OCI-LY1 (cell line): ENCODE data around the gene GOLPH3.

Source experiments
- H2AFZ ChIP-seq: fragments of 200-600 bp; sonication (generic), shearing (Covaris generic); 2 replicates; pipeline ENCODE4 v1.6.0; 2014; ENCODE audit warnings: antibody characterized with exemption, mild to moderate bottlenecking, low read length
- H3F3A ChIP-seq: fragments of 200-600 bp; sonication (generic), shearing (Covaris generic); 2 replicates; pipeline ENCODE4 v1.6.0; 2014; ENCODE audit warnings: mild to moderate bottlenecking, antibody characterized with exemption, low read length, moderate library complexity; ENCODE audit not compliant: insufficient read depth
- H3K27ac ChIP-seq: fragments of 200-600 bp; sonication (generic); 2 replicates; pipeline ENCODE4 v1.5.1; 2014; ENCODE audit warnings: low read length, mixed run types, mild to moderate bottlenecking, low read depth; ENCODE audit not compliant: poor library complexity, severe bottlenecking
- H3K27me3 ChIP-seq: fragments of 200-600 bp; sonication (generic); 2 replicates; pipeline ENCODE4 v1.6.0; 2014; ENCODE audit warnings: antibody characterized with exemption, mild to moderate bottlenecking, low read length, moderate library complexity; ENCODE audit not compliant: insufficient read depth
- H3K36me3 ChIP-seq: fragments of 200-600 bp; sonication (generic); 2 replicates; pipeline ENCODE4 v1.6.1; 2014; ENCODE audit warnings: mild to moderate bottlenecking, antibody characterized with exemption, low read length, moderate library complexity, mixed read lengths; ENCODE audit not compliant: insufficient read depth
- H3K4me1 ChIP-seq: fragments of 200-600 bp; sonication (generic); 2 replicates; pipeline ENCODE4 v1.5.1; 2014; ENCODE audit warnings: mild to moderate bottlenecking, low read length, moderate library complexity; ENCODE audit not compliant: insufficient read depth, severe bottlenecking
- H3K4me2 ChIP-seq: fragments of 200-600 bp; sonication (generic), shearing (Covaris generic); 2 replicates; pipeline ENCODE4 v1.6.1; 2014; ENCODE audit warnings: low read length
- H3K4me3 ChIP-seq: fragments of 200-600 bp; sonication (generic); 2 replicates; pipeline ENCODE4 v1.5.1; 2014; ENCODE audit warnings: low read length, low read depth, mild to moderate bottlenecking, mixed read lengths; ENCODE audit not compliant: poor library complexity, severe bottlenecking
- H3K79me2 ChIP-seq: fragments of 200-600 bp; shearing (Covaris generic); 2 replicates; pipeline ENCODE4 v1.6.1; 2016; ENCODE audit warnings: mixed run types, low read length, mixed read lengths; ENCODE audit not compliant: insufficient read depth
- H3K9ac ChIP-seq: fragments of 200-600 bp; sonication (generic), shearing (Covaris generic); 2 replicates; pipeline ENCODE4 v1.6.1; 2014; ENCODE audit warnings: mild to moderate bottlenecking, low read length, mixed read lengths
- H3K9me2 ChIP-seq: fragments of 200-600 bp; sonication (generic), shearing (Covaris generic); 2 replicates; pipeline ENCODE4 v1.6.1; 2014; ENCODE audit warnings: low read depth, mild to moderate bottlenecking, low read length, mixed read lengths
- H3K9me3 ChIP-seq: fragments of 200-600 bp; shearing (Covaris generic); 2 replicates; pipeline ENCODE4 v1.6.1; 2014; ENCODE audit warnings: low read length, mixed read lengths
- H4K20me1 ChIP-seq: fragments of 200-600 bp; sonication (generic), shearing (Covaris generic); 2 replicates; pipeline ENCODE4 v1.6.0; 2016; ENCODE audit warnings: mild to moderate bottlenecking, low read length; ENCODE audit not compliant: insufficient read depth
- EZH2 ChIP-seq: fragments of 200-600 bp; sonication (generic), shearing (Covaris generic); IDR thresholded peaks from 2 replicates; pipeline ENCODE4 v1.8.0; 2017; ENCODE audit warnings: borderline replicate concordance, mixed run types, mild to moderate bottlenecking, antibody characterized with exemption, low read length, moderate library complexity, mixed read lengths
- TF ChIP-seq, protein P1 (sequence below): fragments of 200-600 bp; sonication (generic), shearing (Covaris generic); IDR thresholded peaks from 2 replicates; pipeline ENCODE4 v1.5.1; 2017; ENCODE audit warnings: mild to moderate bottlenecking, antibody characterized with exemption, low read length, moderate library complexity, mixed read lengths

Gene GOLPH3

DNA sequence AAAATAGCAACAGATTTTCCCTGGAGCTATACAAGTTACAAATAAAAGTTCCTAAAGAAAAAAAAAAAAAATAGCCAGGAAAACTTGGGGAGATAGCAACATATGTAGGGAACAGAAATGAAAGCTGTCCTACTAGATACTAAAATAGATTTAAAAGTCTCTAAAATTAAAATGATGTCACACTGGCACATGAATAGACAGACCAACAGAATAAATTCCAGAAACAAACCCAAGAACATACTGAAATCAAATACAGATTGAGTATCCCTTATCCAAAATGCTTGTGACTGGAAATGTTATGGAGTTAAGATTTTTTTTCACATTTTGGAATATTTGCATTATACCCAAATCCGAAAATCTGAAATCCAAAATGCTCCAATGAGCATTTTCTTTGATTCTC lies 23.8 kb downstream of the GOLPH3 start:
- Histone ChIP-seq H2AFZ (no peak overlapping the region), H3K4me1 (no peaks in the 10 kb centered on the region), H3F3A (no peaks in the 10 kb centered on the region), H3K27me3 (no peaks in the 10 kb centered on the region), H3K79me2 (peaks cover 97% of the 10 kb centered on the region), H3K4me3 (no peak overlapping the region), H3K4me2 (no peak overlapping the region), H3K36me3 (peaks cover 37% of the 10 kb centered on the region), H3K9ac (no peak overlapping the region), H3K9me3 (no peaks in the 10 kb centered on the region), H3K9me2 (no peaks in the 10 kb centered on the region), H3K27ac (no peak overlapping the region), H4K20me1 (no peaks in the 10 kb centered on the region; the same call in 1 of the 2 replicates)
- TF ChIP-seq, protein P1, sequence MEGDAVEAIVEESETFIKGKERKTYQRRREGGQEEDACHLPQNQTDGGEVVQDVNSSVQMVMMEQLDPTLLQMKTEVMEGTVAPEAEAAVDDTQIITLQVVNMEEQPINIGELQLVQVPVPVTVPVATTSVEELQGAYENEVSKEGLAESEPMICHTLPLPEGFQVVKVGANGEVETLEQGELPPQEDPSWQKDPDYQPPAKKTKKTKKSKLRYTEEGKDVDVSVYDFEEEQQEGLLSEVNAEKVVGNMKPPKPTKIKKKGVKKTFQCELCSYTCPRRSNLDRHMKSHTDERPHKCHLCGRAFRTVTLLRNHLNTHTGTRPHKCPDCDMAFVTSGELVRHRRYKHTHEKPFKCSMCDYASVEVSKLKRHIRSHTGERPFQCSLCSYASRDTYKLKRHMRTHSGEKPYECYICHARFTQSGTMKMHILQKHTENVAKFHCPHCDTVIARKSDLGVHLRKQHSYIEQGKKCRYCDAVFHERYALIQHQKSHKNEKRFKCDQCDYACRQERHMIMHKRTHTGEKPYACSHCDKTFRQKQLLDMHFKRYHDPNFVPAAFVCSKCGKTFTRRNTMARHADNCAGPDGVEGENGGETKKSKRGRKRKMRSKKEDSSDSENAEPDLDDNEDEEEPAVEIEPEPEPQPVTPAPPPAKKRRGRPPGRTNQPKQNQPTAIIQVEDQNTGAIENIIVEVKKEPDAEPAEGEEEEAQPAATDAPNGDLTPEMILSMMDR = no peak
- no peak for TF ChIP-seq EZH2

DNA sequence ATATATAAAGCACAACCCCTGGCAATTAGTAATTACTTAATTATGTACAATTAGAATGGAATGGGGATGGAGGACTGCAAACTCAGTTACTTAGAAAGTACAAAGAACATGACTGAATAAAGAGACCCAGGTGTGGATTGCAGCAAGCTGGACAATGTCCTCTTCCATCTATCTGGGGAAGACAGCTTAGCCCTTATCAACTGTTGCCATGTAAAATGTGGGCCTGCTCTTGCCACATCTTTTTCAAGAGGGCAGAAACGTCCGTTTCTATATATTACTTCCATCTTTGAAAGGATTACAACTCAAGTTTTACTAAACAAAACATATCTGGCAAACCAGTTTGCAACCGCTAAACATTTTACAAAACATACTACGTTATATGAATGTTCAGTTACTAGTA lies 26.2 kb downstream of the GOLPH3 start:
- Histone ChIP-seq H2AFZ (no peak overlapping the region), H3K9ac (no peak overlapping the region), H4K20me1 (no peaks in the 10 kb centered on the region), H3K4me2 (no peak overlapping the region), H3F3A (no peaks in the 10 kb centered on the region), H3K27me3 (no peaks in the 10 kb centered on the region), H3K4me3 (no peak overlapping the region), H3K79me2 (peaks cover 92% of the 10 kb centered on the region), H3K36me3 (peaks cover 42% of the 10 kb centered on the region), H3K9me2 (no peaks in the 10 kb centered on the region), H3K27ac (no peak overlapping the region), H3K4me1 (no peaks in the 10 kb centered on the region), H3K9me3 (no peaks in the 10 kb centered on the region)
- TF ChIP-seq, protein P1 = no peak
- TF ChIP-seq EZH2 = no peak

DNA sequence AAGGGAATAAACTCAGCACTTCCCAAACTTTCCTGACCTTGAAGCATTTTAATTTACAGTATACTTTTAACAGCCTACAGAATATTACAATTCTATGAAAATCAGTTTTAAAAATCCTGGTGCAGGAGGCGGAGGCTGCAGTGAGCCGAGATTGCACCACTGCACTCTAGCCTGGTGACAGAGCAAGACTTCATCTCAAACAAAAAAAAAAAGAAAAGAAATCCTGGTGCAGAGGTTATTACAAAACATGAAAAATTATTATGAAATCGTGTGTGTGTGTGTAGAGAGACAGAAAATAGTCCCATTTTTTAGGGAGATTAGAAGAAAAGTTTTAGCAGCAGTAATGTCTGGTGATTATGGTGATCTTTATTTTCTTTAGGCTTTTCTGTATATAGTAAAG lies 26.9 kb downstream of the GOLPH3 start:
- Histone ChIP-seq H3K79me2 (peaks cover 86% of the 10 kb centered on the region), H3F3A (no peaks in the 10 kb centered on the region), H3K4me3 (no peak overlapping the region), H3K4me2 (no peak overlapping the region), H3K9me3 (no peaks in the 10 kb centered on the region), H3K27me3 (no peaks in the 10 kb centered on the region), H3K36me3 (peaks cover 35% of the 10 kb centered on the region), H3K27ac (no peak overlapping the region), H4K20me1 (no peaks in the 10 kb centered on the region), H2AFZ (no peak overlapping the region), H3K9me2 (no peaks in the 10 kb centered on the region), H3K9ac (no peak overlapping the region), H3K4me1 (no peaks in the 10 kb centered on the region)
- no peak for TF ChIP-seq EZH2

GRCh38 chr5:32145378-32145777 lies 28.7 kb downstream of the GOLPH3 start:
- Histone ChIP-seq H3K4me3 (no peak overlapping the region), H3K79me2 (peaks cover 68% of the 10 kb centered on the region), H3K4me2 (no peak overlapping the region), H3F3A (no peaks in the 10 kb centered on the region), H3K27me3 (no peaks in the 10 kb centered on the region), H3K9me3 (no peaks in the 10 kb centered on the region), H3K4me1 (no peaks in the 10 kb centered on the region), H4K20me1 (no peaks in the 10 kb centered on the region), H3K9ac (no peak overlapping the region), H3K27ac (no peak overlapping the region), H2AFZ (no peak overlapping the region), H3K36me3 (peaks cover 34% of the 10 kb centered on the region), H3K9me2 (no peaks in the 10 kb centered on the region)
- TF ChIP-seq, protein P1 = no peak
- no peak for TF ChIP-seq EZH2
